ENCODE data around the gene RPL10A. TPM values are rescaled to one million over a fixed set of nuclear protein-coding genes. Genes with fewer than 3 reads are reported as not detected.
A peak's percentile ranks its signal among the peaks of the same experiment; 100 is the strongest.

RPL10A gene
- polyA plus RNA-seq, 1 donor (not counting 4 experiments of a cell fraction or from before 2014, with no cell fraction given): 2,462 TPM

- Histone ChIP-seq H2AFZ (ENCODE audit: control insufficient read depth, low read length) (peak overlapping the region; percentile 56), H3K9me3 (ENCODE audit: control insufficient read depth, low read depth, low read length) (no peaks in the 10 kb centered on the region), H3K9me1 (ENCODE audit: control insufficient read depth, extremely low read depth, insufficient read depth, low read length) (no peaks in the 10 kb centered on the region), H3K9ac (ENCODE audit: control insufficient read depth, extremely low read depth, insufficient read depth, low read length) (peak overlapping the region; percentile 87), H3K27ac (ENCODE audit: control insufficient read depth, insufficient read depth, low read length) (peak overlapping the region; percentile 63), H3K27me3 (ENCODE audit: control insufficient read depth, extremely low read depth, insufficient read depth, low read length) (no peaks in the 10 kb centered on the region), H3K36me3 (ENCODE audit: control insufficient read depth in 2 of 2, extremely low read depth in 1 of 2, insufficient read depth in 2 of 2, low read length in 2 of 2) (peaks cover 2 to 7% of the 10 kb centered on the region in 2 experiments), H4K20me1 (ENCODE audit: control insufficient read depth, extremely low read depth, insufficient read depth, low read length) (no peaks in the 10 kb centered on the region), H3K4me3 (ENCODE audit: control insufficient read depth in 2 of 3, extremely low read depth in 1 of 3, insufficient read depth in 2 of 3, low read depth in 1 of 3, low read length in 3 of 3) (peak overlapping the region; percentile 60 to 86 (median 85)), H3K4me2 (ENCODE audit: control insufficient read depth, extremely low read depth, insufficient read depth, low read depth, low read length) (peak overlapping the region; percentile 94), H3K4me1 (ENCODE audit: control insufficient read depth, extremely low read depth, insufficient read depth, low read length) (peaks cover 37% of the 10 kb centered on the region), H3K79me2 (ENCODE audit: control insufficient read depth, insufficient read depth, low read length) (peaks cover 41% of the 10 kb centered on the region)
- DNase-seq (ENCODE audit: low read depth, low spot score) (no peak), FAIRE-seq (no peak)
- TF ChIP-seq CTCF (optimal IDR thresholded peaks at IDR 0.05 in 1 of 3, IDR thresholded peaks at IDR 0.05 in 1 of 3, conservative IDR thresholded peaks at IDR 0.05 in 1 of 3; ENCODE audit: extremely low read depth in 1 of 3, insufficient read depth in 2 of 3, low read length in 3 of 3) (no peak), EZH2 (IDR thresholded peaks at IDR 0.05; ENCODE audit: low read length) (no peak)
- dilution Hi-C loops (cut with MboI; ENCODE audit: extremely low pct_ligation_motif_present, low sequenced_read_pairs): no loop called here
These were observed 28.0 kb downstream of the RPL10A start for GRCh38 chr6:35496036-35496840.

- no peaks in the 10 kb centered on the region for H3K27me3 ChIP-seq (ENCODE audit: control insufficient read depth, extremely low read depth, insufficient read depth, low read length)
These were observed 28.8 kb downstream of the RPL10A start, which contains the start of gene TEAD3 for GRCh38 chr6:35496841-35497570. TEAD3 (minus strand) TSS chr6:35497079.

More at GRCh38 chr6:35496841-35497570, 28.8 kb downstream of the RPL10A start, which contains the start of gene TEAD3:
- Histone ChIP-seq H3K4me1 (ENCODE audit: control insufficient read depth, extremely low read depth, insufficient read depth, low read length) (peaks cover 35% of the 10 kb centered on the region), H2AFZ (ENCODE audit: control insufficient read depth, low read length) (peak within 1 kb of the TSS; percentile 56), H3K9ac (ENCODE audit: control insufficient read depth, extremely low read depth, insufficient read depth, low read length) (peak within 1 kb of the TSS; percentile 87), H3K9me3 (ENCODE audit: control insufficient read depth, low read depth, low read length) (no peaks in the 10 kb centered on the region), H3K4me2 (ENCODE audit: control insufficient read depth, extremely low read depth, insufficient read depth, low read depth, low read length) (peak within 1 kb of the TSS; percentile 94), H3K9me1 (ENCODE audit: control insufficient read depth, extremely low read depth, insufficient read depth, low read length) (no peaks in the 10 kb centered on the region), H4K20me1 (ENCODE audit: control insufficient read depth, extremely low read depth, insufficient read depth, low read length) (no peaks in the 10 kb centered on the region), H3K36me3 (ENCODE audit: control insufficient read depth in 2 of 2, extremely low read depth in 1 of 2, insufficient read depth in 2 of 2, low read length in 2 of 2) (peaks cover 2 to 7% of the 10 kb centered on the region in 2 experiments), H3K4me3 (ENCODE audit: control insufficient read depth in 2 of 3, extremely low read depth in 1 of 3, insufficient read depth in 2 of 3, low read depth in 1 of 3, low read length in 3 of 3) (peak within 1 kb of the TSS; percentile 60 to 86 (median 85)), H3K27ac (ENCODE audit: control insufficient read depth, insufficient read depth, low read length) (peak within 1 kb of the TSS; percentile 79), H3K79me2 (ENCODE audit: control insufficient read depth, insufficient read depth, low read length) (peaks cover 39% of the 10 kb centered on the region)
- TF ChIP-seq CTCF (optimal IDR thresholded peaks at IDR 0.05 in 1 of 3, IDR thresholded peaks at IDR 0.05 in 1 of 3, conservative IDR thresholded peaks at IDR 0.05 in 1 of 3; ENCODE audit: extremely low read depth in 1 of 3, insufficient read depth in 2 of 3, low read length in 3 of 3) (no peak), EZH2 (IDR thresholded peaks at IDR 0.05; ENCODE audit: low read length) (no peak)
- DNase-seq (ENCODE audit: low read depth, low spot score): no peak
- dilution Hi-C loops (cut with MboI; ENCODE audit: extremely low pct_ligation_motif_present, low sequenced_read_pairs): no loop called here
- no peak for FAIRE-seq
